Central memory CD8-positive, alpha-beta T cell (primary cell): ENCODE measurements around the gene MRPS27.
"Not testable (repeated sequence)": the region's sequence is repeated elsewhere in the genome, so short reads cannot be mapped to it uniquely, and the experiment has no call there.

ENCODE experiments used
- ATAC-seq: fragments of 150-1000 bp; cut with Tn5 transposase; replicated peaks from 2 replicates; pipeline ENCODE4 v1.10.0; 2022; ENCODE audit warnings: mild to moderate bottlenecking, moderate FRiP score, moderate number of reproducible peaks; ENCODE audit not compliant: poor library complexity, severe bottlenecking; ENCODE audit errors: extremely low read depth
- DNase-seq, 2 donors: peaks; one replicate each; pipeline ENCODE4 v3.0.0; 2021; ENCODE audit warnings: low spot score in 2 of 2
- H3K27ac Mint-ChIP-seq: one replicate; pipeline ENCODE4 v1.8.0; 2022; ENCODE audit warnings: low read depth, mild to moderate bottlenecking, moderate library complexity, mixed read lengths
- H3K27me3 Mint-ChIP-seq: one replicate; pipeline ENCODE4 v1.8.0; 2022; ENCODE audit warnings: mixed read lengths
- H3K36me3 Mint-ChIP-seq: one replicate; pipeline ENCODE4 v1.8.0; 2022; ENCODE audit warnings: mild to moderate bottlenecking, moderate library complexity, mixed read lengths; ENCODE audit not compliant: insufficient read depth
- H3K4me1 Mint-ChIP-seq: one replicate; pipeline ENCODE4 v1.8.0; 2022; ENCODE audit warnings: mixed read lengths
- H3K4me3 Mint-ChIP-seq: one replicate; pipeline ENCODE4 v1.8.0; 2022; ENCODE audit warnings: mild to moderate bottlenecking, moderate library complexity, mixed read lengths
- H3K9me3 Mint-ChIP-seq: one replicate; pipeline ENCODE4 v1.8.0; 2022; ENCODE audit warnings: mixed read lengths

The MRPS27 gene

DNA sequence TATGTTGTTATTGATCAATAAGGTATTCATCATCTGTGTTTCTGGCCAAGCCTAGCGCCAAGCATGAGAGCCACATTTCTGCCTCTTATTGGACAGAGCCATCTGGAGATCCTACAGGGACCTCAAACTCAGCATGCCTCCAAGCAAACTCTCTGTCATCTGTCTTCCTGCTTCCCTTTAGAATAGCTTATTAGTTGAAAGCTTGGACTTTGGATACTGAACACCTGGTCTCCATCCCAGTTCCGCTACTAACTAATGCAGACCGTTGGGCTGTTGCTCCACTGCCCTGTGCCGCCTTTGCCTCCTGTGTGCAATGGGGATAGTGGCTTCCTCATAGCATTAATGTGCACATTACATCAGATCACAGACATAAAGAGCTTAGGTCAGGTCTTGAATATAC lies 147.3 kb downstream of the MRPS27 start:
- Mint-ChIP-seq H3K9me3 (no peaks in the 10 kb centered on the region), H3K4me3 (no peak overlapping the region), H3K4me1 (no peaks in the 10 kb centered on the region), H3K27me3 (peaks cover 93% of the 10 kb centered on the region), H3K27ac (no peak overlapping the region), H3K36me3 (no peaks in the 10 kb centered on the region)
- DNase-seq (no peak), ATAC-seq (no peak)

DNA sequence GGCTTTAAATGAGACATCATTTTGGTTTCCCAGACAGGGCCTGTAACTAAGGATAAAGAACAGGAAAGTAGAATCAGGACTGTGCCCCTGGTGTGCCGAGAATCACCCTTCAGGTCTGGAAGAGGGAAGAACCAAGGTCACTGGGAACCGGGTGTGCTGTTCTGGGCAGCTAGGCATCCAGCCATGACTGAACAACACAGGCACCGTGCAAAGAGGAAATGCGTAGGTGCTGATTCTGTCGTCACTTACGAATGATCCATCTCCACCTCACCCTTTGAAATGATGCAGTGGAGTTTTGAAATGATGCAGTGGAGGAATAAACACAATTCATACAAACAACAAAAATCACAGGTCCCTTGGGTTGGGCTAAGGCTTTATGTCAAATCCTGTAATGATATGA lies 148.4 kb downstream of the MRPS27 start:
- no peak overlapping the region for H3K27ac Mint-ChIP-seq
- ATAC-seq = peak; percentile 46
- H3K4me1 Mint-ChIP-seq = no peaks in the 10 kb centered on the region
- peaks cover 93% of the 10 kb centered on the region for H3K27me3 Mint-ChIP-seq
- no peaks in the 10 kb centered on the region for H3K36me3 Mint-ChIP-seq
- no peak overlapping the region for H3K4me3 Mint-ChIP-seq
- DNase-seq = no peak
- no peaks in the 10 kb centered on the region for H3K9me3 Mint-ChIP-seq

DNA sequence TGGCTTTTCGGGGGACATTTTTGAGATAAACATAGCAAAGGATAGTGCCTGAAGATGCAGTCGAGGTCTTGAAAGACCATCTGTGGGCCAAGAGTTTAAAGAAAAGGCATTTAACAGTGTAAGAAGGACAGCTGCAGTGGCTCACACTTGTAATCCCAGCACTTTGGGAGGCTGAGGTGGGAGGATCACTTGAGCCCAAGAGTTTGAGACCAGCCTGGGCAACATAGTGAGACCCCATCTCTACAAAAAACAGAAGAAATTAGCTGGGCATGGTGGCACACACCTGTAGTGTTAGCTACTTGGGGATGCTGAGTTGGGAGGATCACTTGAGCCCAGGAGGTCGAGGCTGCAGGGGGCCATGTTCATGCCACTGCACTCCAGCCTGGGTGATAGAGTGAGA lies 148.9 kb downstream of the MRPS27 start:
- peaks cover 93% of the 10 kb centered on the region for H3K27me3 Mint-ChIP-seq
- DNase-seq, H3K27ac Mint-ChIP-seq: not testable (repeated sequence)

DNA sequence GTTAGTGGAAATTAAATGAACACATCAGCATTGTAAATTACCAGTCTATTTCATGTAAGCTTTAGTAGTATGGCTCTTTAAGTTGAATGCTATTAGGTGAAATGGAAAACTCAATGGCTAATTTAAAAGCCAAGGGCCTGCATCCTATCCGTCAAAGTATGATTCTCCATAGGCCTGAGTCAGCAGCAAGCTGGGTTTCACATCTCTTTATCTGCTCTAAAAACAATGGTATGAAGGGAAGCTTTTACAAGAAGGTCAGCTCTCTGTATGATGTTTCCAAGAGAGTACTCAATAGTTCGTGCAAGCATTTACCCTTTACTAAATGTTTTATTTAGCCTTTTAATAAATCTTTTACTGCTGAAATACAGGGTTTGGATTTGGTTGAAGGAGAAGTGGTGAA lies 149.9 kb downstream of the MRPS27 start:
- ATAC-seq (no peak), DNase-seq (no peak)
- Mint-ChIP-seq H3K9me3 (no peaks in the 10 kb centered on the region), H3K27me3 (peaks cover 89% of the 10 kb centered on the region), H3K4me1 (no peaks in the 10 kb centered on the region), H3K4me3 (no peak overlapping the region), H3K27ac (no peak overlapping the region), H3K36me3 (no peaks in the 10 kb centered on the region)

More for the DNA sequence above, 148.9 kb downstream of the MRPS27 start:
- not testable (repeated sequence) for H3K36me3 Mint-ChIP-seq, H3K4me3 Mint-ChIP-seq, H3K4me1 Mint-ChIP-seq, H3K9me3 Mint-ChIP-seq, ATAC-seq
